ENCODE results near the gene FKBP8.

GRCh38 chr19:18551631-18552030 lies 8.3 kb upstream of the FKBP8 start:
- no peak for TF ChIP-seq CTCF (conservative IDR thresholded peaks at IDR 0.05; ENCODE audit: low read depth, low read length)
- no peak for TF ChIP-seq EZH2phosphoT487 (IDR thresholded peaks at IDR 0.05; ENCODE audit: borderline replicate concordance, low read length)
- TF ChIP-seq EZH2 (IDR thresholded peaks at IDR 0.05; ENCODE audit: low read length, unreplicated experiment): no peak

Measured in PC-3 (cell line).